Measurements from ENCODE around the gene DTX3.

GRCh38 chr12:57581802-57582201 is 22.8 kb upstream of the DTX3 start:
- TF ChIP-seq POLR2A (IDR thresholded peaks at IDR 0.05) = no peak
- TF ChIP-seq, protein P1, sequence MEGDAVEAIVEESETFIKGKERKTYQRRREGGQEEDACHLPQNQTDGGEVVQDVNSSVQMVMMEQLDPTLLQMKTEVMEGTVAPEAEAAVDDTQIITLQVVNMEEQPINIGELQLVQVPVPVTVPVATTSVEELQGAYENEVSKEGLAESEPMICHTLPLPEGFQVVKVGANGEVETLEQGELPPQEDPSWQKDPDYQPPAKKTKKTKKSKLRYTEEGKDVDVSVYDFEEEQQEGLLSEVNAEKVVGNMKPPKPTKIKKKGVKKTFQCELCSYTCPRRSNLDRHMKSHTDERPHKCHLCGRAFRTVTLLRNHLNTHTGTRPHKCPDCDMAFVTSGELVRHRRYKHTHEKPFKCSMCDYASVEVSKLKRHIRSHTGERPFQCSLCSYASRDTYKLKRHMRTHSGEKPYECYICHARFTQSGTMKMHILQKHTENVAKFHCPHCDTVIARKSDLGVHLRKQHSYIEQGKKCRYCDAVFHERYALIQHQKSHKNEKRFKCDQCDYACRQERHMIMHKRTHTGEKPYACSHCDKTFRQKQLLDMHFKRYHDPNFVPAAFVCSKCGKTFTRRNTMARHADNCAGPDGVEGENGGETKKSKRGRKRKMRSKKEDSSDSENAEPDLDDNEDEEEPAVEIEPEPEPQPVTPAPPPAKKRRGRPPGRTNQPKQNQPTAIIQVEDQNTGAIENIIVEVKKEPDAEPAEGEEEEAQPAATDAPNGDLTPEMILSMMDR (IDR thresholded peaks at IDR 0.05) = no peak
